ENCODE measurements around the gene AGPS. TPM values are rescaled to one million over a fixed set of nuclear protein-coding genes. Genes with fewer than 3 reads are reported as not detected.

AGPS gene
- total and polyA plus RNA-seq, 9 of the 15 experiments (the other 6 are each of a cell fraction or from before 2014, with no cell fraction given), result 15.5 to 211 (median 63.1) TPM

GRCh38 chr2:177579486-177580036 is 187.0 kb downstream of the AGPS start:
- no peak for FAIRE-seq
- Histone ChIP-seq H3K79me2 (ENCODE audit: control insufficient read depth, insufficient read depth, low read length) (no peaks in the 10 kb centered on the region), H3K9me3 (replicated peaks; ENCODE audit: control insufficient read depth, insufficient read depth, low read depth, low read length) (no peaks in the 10 kb centered on the region), H3K4me2 (ENCODE audit: insufficient read depth, low read length) (no peak overlapping the region), H3K36me3 (ENCODE audit: control insufficient read depth, insufficient read depth, low read length) (no peaks in the 10 kb centered on the region), H3K27ac (ENCODE audit: extremely low read depth, low read depth, low read length) (no peak overlapping the region), H4K20me1 (replicated peaks; ENCODE audit: control insufficient read depth, insufficient read depth, low read length) (no peaks in the 10 kb centered on the region), H3K4me1 (replicated peaks in 1 of 2; ENCODE audit: control insufficient read depth in 2 of 2, insufficient read depth in 2 of 2, low read length in 2 of 2) (no peaks in the 10 kb centered on the region), H3K27me3 (ENCODE audit: control insufficient read depth in 2 of 2, insufficient read depth in 2 of 2, low read length in 2 of 2) (peaks cover 0 to 7% of the 10 kb centered on the region in 2 experiments; a peak in 1 of 5 replicates), H3K9me1 (ENCODE audit: control insufficient read depth, insufficient read depth, low read length) (no peaks in the 10 kb centered on the region), H2AFZ (ENCODE audit: low read depth, low read length) (no peak overlapping the region), H3K4me3 (no peak overlapping the region), H3K9ac (ENCODE audit: insufficient read depth in 1 of 2, low read depth in 2 of 2, low read length in 2 of 2) (no peak overlapping the region)
- no TSS peak for BruUV-seq (replicated peaks)
- 21% methylated on average over 3 of the region's 3 CpGs for WGBS (ENCODE audit: insufficient coverage, low coverage, missing lambda C conversion rate)
- intact Hi-C loops (cut with micrococcal nuclease), result no loop called here
- ChIA-PET POLR2A (interaction anchor here (0.6 to 1.1 kb wide), 2 partner anchors 11 to 14 kb away, joined by 3 read pairs; no protein-coding TSS in a partner anchor), CTCF (ENCODE audit: low intra/inter-chr PET ratio) (no interaction called here)
- in situ Hi-C loops (cut with MboI), result no loop called here
- no peak for TF ChIP-seq ZNF23 (CRISPR knock-in tag; IDR thresholded peaks at IDR 0.05)
- no peak for ATAC-seq
- no peak for DNase-seq (ENCODE audit: extremely low read depth in 1 of 4, low spot score in 3 of 4)

DNA sequence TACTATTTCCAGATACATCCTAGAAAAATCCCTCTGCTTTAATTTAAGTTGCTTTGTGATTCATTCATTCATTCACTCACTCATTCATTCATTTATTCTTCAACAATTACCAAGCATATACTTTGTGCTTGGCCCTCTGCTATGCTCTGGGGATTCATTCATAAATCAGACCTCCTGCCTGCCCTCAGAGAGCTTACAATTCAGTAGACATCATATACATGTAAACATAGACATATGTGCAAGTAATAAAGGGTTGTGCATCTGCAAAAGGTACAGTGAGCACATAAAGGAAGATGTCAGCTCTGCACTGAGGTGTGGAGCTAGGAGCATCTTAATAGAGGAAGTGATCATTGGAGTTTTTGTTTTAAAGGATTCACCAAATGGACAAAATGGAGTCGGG is 189.4 kb downstream of the AGPS start:
- H3K4me1 ChIP-seq (replicated peaks in 1 of 2; ENCODE audit: control insufficient read depth in 2 of 2, insufficient read depth in 2 of 2, low read length in 2 of 2), result no peaks in the 10 kb centered on the region
- FAIRE-seq (no peak), DNase-seq (ENCODE audit: extremely low read depth in 1 of 4, low spot score in 3 of 4) (no peak), ATAC-seq (no peak)
- intact Hi-C loops (cut with micrococcal nuclease) (no loop called here), in situ Hi-C loops (cut with MboI) (no loop called here)
- WGBS (ENCODE audit: insufficient coverage, low coverage, missing lambda C conversion rate), result 0% methylated on average over 1 of the region's 1 CpG
- no peaks in the 10 kb centered on the region for H4K20me1 ChIP-seq (replicated peaks; ENCODE audit: control insufficient read depth, insufficient read depth, low read length)
- no peak overlapping the region for H3K27ac ChIP-seq (ENCODE audit: extremely low read depth, low read depth, low read length)
- TF ChIP-seq TRIM24 (IDR thresholded peaks at IDR 0.05) (0 out of 4 replicates have a peak, but pooled peaks of 1 of the 2 experiments have one; percentile 23), ZNF24 (IDR thresholded peaks at IDR 0.05) (peak; percentile 59; the same call in 1 of the 2 replicates), TOE1 (IDR thresholded peaks at IDR 0.05; ENCODE audit: borderline replicate concordance) (no peak), TOE1 (CRISPR knock-in tag; IDR thresholded peaks at IDR 0.05; ENCODE audit: borderline replicate concordance, low read depth) (no peak), POLR3A (IDR thresholded peaks at IDR 0.05; ENCODE audit: borderline replicate concordance, extremely low read depth, insufficient read depth, insufficient read length) (no peak), TRIM28 (IDR thresholded peaks at IDR 0.05) (peak; percentile 76), MAZ (CRISPR knock-in tag; conservative IDR thresholded peaks at IDR 0.05 in 1 of 2, IDR thresholded peaks at IDR 0.05 in 1 of 2) (no peak), ZNF316 (IDR thresholded peaks at IDR 0.05) (peak; percentile 64)
- no peaks in the 10 kb centered on the region for H3K9me1 ChIP-seq (ENCODE audit: control insufficient read depth, insufficient read depth, low read length)
- ChIA-PET POLR2A (no interaction called here), CTCF (ENCODE audit: low intra/inter-chr PET ratio) (no interaction called here)
- peaks cover 0 to 7% of the 10 kb centered on the region in 2 experiments; a peak in 1 of 5 replicates for H3K27me3 ChIP-seq (ENCODE audit: control insufficient read depth in 2 of 2, insufficient read depth in 2 of 2, low read length in 2 of 2)
- no peaks in the 10 kb centered on the region for H3K79me2 ChIP-seq (ENCODE audit: control insufficient read depth, insufficient read depth, low read length)
- no peak overlapping the region for H2AFZ ChIP-seq (ENCODE audit: low read depth, low read length)
- H3K9me3 ChIP-seq (replicated peaks; ENCODE audit: control insufficient read depth, insufficient read depth, low read depth, low read length), result no peaks in the 10 kb centered on the region
- no TSS peak for BruUV-seq (replicated peaks)
- no peaks in the 10 kb centered on the region for H3K36me3 ChIP-seq (ENCODE audit: control insufficient read depth, insufficient read depth, low read length)
- no peak overlapping the region for H3K9ac ChIP-seq (ENCODE audit: insufficient read depth in 1 of 2, low read depth in 2 of 2, low read length in 2 of 2)
- no peak overlapping the region for H3K4me2 ChIP-seq (ENCODE audit: insufficient read depth, low read length)
- H3K4me3 ChIP-seq, result no peak overlapping the region
